ENCODE results near the gene A1CF. TPM values are rescaled to one million over a fixed set of nuclear protein-coding genes. Genes with fewer than 3 reads are reported as not detected.
"Not testable (repeated sequence)": the region's sequence is repeated elsewhere in the genome, so short reads cannot be mapped to it uniquely, and the experiment has no call there.

A1CF gene
- total RNA-seq, 1 donor from 2014 or later = not detected

- intact Hi-C loops (cut with micrococcal nuclease) = no loop called here
Observed at GRCh38 chr10:50798297-50798696, 87.1 kb downstream of the A1CF start.

GRCh38 chr10:50796693-50797092, 88.7 kb downstream of the A1CF start:
- Histone ChIP-seq H3K4me1 (no peaks in the 10 kb centered on the region), H3K27me3 (ENCODE audit: low read depth) (peaks cover 8% of the 10 kb centered on the region), H3K36me3 (no peaks in the 10 kb centered on the region), H3K9me3 (replicated peaks) (no peaks in the 10 kb centered on the region), H3K4me3 (no peak overlapping the region), H3K27ac (replicated peaks) (no peak overlapping the region)
- intact Hi-C loops (cut with micrococcal nuclease) = no loop called here
- TF ChIP-seq CTCF (IDR thresholded peaks at IDR 0.05; ENCODE audit: borderline replicate concordance) = no peak
- DNase-seq = no peak

More at GRCh38 chr10:50798297-50798696, 87.1 kb downstream of the A1CF start:
- no peaks in the 10 kb centered on the region for H3K36me3 ChIP-seq
- DNase-seq = no peak
- no peaks in the 10 kb centered on the region for H3K4me1 ChIP-seq
- H3K9me3 ChIP-seq (replicated peaks) = no peaks in the 10 kb centered on the region
- H3K27me3 ChIP-seq (ENCODE audit: low read depth) = peaks cover 6% of the 10 kb centered on the region
- TF ChIP-seq CTCF (IDR thresholded peaks at IDR 0.05; ENCODE audit: borderline replicate concordance) = no peak
- H3K27ac ChIP-seq (replicated peaks) = no peak overlapping the region
- no peak overlapping the region for H3K4me3 ChIP-seq

- Histone ChIP-seq H3K27me3 (ENCODE audit: low read depth) (peaks cover 8% of the 10 kb centered on the region), H3K4me1 (no peaks in the 10 kb centered on the region), H3K27ac (replicated peaks) (no peak overlapping the region), H3K9me3 (replicated peaks) (no peaks in the 10 kb centered on the region), H3K4me3 (no peak overlapping the region), H3K36me3 (no peaks in the 10 kb centered on the region)
- no peak for TF ChIP-seq CTCF (IDR thresholded peaks at IDR 0.05; ENCODE audit: borderline replicate concordance)
- intact Hi-C loops (cut with micrococcal nuclease) = no loop called here
- no peak for DNase-seq
Observed at GRCh38 chr10:50794490-50794889, 90.9 kb downstream of the A1CF start.

- Histone ChIP-seq H3K9me3 (replicated peaks) (peaks cover 3% of the 10 kb centered on the region), H3K4me3 (no peak overlapping the region), H3K27ac (replicated peaks) (no peak overlapping the region), H3K27me3 (ENCODE audit: low read depth) (peaks cover 8% of the 10 kb centered on the region), H3K4me1 (no peaks in the 10 kb centered on the region), H3K36me3 (no peaks in the 10 kb centered on the region)
- no peak for DNase-seq
- peak; percentile 63 for TF ChIP-seq CTCF (IDR thresholded peaks at IDR 0.05; ENCODE audit: borderline replicate concordance)
- intact Hi-C loops (cut with micrococcal nuclease) = no loop called here
Observed at GRCh38 chr10:50788951-50789945, 96.2 kb downstream of the A1CF start.

- H3K27me3 ChIP-seq (ENCODE audit: low read depth) = not testable (repeated sequence)
Observed at GRCh38 chr10:50787962-50788361, 97.5 kb downstream of the A1CF start.

GRCh38 chr10:50782017-50782416, 103.4 kb downstream of the A1CF start:
- H3K27ac ChIP-seq (replicated peaks); H3K27me3 ChIP-seq (ENCODE audit: low read depth); H3K4me3 ChIP-seq; DNase-seq; H3K4me1 ChIP-seq; H3K9me3 ChIP-seq (replicated peaks); H3K36me3 ChIP-seq; intact Hi-C loops (cut with micrococcal nuclease): not testable (repeated sequence)

More at GRCh38 chr10:50787962-50788361, 97.5 kb downstream of the A1CF start:
- intact Hi-C loops (cut with micrococcal nuclease); H3K27ac ChIP-seq (replicated peaks); H3K4me1 ChIP-seq; H3K4me3 ChIP-seq; DNase-seq; H3K9me3 ChIP-seq (replicated peaks); H3K36me3 ChIP-seq: not testable (repeated sequence)

GRCh38 chr10:50780036-50780435, 105.4 kb downstream of the A1CF start:
- H3K4me1 ChIP-seq; H3K36me3 ChIP-seq; intact Hi-C loops (cut with micrococcal nuclease); H3K27me3 ChIP-seq (ENCODE audit: low read depth); DNase-seq; H3K9me3 ChIP-seq (replicated peaks); H3K4me3 ChIP-seq; H3K27ac ChIP-seq (replicated peaks): not testable (repeated sequence)

- H3K36me3 ChIP-seq; H3K27ac ChIP-seq (replicated peaks); H3K27me3 ChIP-seq (ENCODE audit: low read depth); H3K4me1 ChIP-seq; DNase-seq; intact Hi-C loops (cut with micrococcal nuclease); H3K4me3 ChIP-seq; H3K9me3 ChIP-seq (replicated peaks): not testable (repeated sequence)
Observed at GRCh38 chr10:50774868-50775267, 110.6 kb downstream of the A1CF start.

- H3K4me3 ChIP-seq; H3K9me3 ChIP-seq (replicated peaks); H3K4me1 ChIP-seq; H3K36me3 ChIP-seq; DNase-seq; H3K27me3 ChIP-seq (ENCODE audit: low read depth); intact Hi-C loops (cut with micrococcal nuclease); H3K27ac ChIP-seq (replicated peaks): not testable (repeated sequence)
Observed at GRCh38 chr10:50772042-50772441, 113.4 kb downstream of the A1CF start.

All from left ventricle myocardium inferior (tissue), 1 donor.